Thoracic aorta (tissue), 2 donors: ENCODE data around the gene RHOBTB3. TPM values are rescaled to one million over a fixed set of nuclear protein-coding genes. Genes with fewer than 3 reads are reported as not detected.
"Not testable (repeated sequence)": the region's sequence is repeated elsewhere in the genome, so short reads cannot be mapped to it uniquely, and the experiment has no call there.

Experiments used
- ATAC-seq: fragments of 150-250 bp; one replicate; pipeline ENCODE4 v1.8.0; 2017; ENCODE audit warnings: low read depth; ENCODE audit not compliant: insufficient number of reproducible peaks, low FRiP score
- DNase-seq: peaks from one replicate; pipeline ENCODE4 v3.0.0-alpha.2; 2020; ENCODE audit warnings: low spot score
- H3K27ac ChIP-seq, 2 donors: fragments of 200-600 bp; sonication (generic); 1 replicate in 1 of 2; 2 replicates in 1 of 2; pipeline ENCODE4 v1.5.1; 2016; ENCODE audit warnings: mild to moderate bottlenecking in 2 of 2, moderate library complexity in 2 of 2
- H3K27me3 ChIP-seq: fragments of 200-600 bp; sonication (generic); replicated peaks from 2 replicates; pipeline ENCODE4 v1.6.0; 2016; ENCODE audit warnings: mild to moderate bottlenecking; ENCODE audit not compliant: insufficient read depth
- H3K36me3 ChIP-seq: fragments of 200-600 bp; sonication (generic); one replicate; pipeline ENCODE4 v1.5.1; 2016
- H3K4me1 ChIP-seq, 2 donors: fragments of 200-600 bp; sonication (generic); 1 replicate in 1 of 2; 2 replicates in 1 of 2; pipeline versions ENCODE4 v1.5.1 to v1.6.0; 2016; ENCODE audit warnings: low read depth in 2 of 2, mild to moderate bottlenecking in 1 of 2; ENCODE audit not compliant: control insufficient read depth in 1 of 2
- H3K4me3 ChIP-seq: fragments of 200-600 bp; sonication (generic); 2 replicates; pipeline ENCODE4 v1.5.1; 2016; ENCODE audit warnings: mild to moderate bottlenecking
- H3K9me3 ChIP-seq: fragments of 200-600 bp; sonication (generic); 2 replicates; pipeline ENCODE4 v1.5.1; 2016
- total RNA-seq, 2 donors: library from RNA; depleted of rRNA; stranded (reverse); fragments of >200 nt; gene quantifications; one replicate each; pipeline versions ENCODE4 v1.1.0 to v1.2.3, GENCODE V29; 2016
- TF ChIP-seq, protein P1 (sequence below): fragments of 200-600 bp; sonication (generic); IDR thresholded peaks from one replicate; pipeline ENCODE4 v1.5.1; 2019; ENCODE audit warnings: antibody characterized with exemption

RHOBTB3 gene
- total RNA-seq, 2 donors from 2014 or later: 34.1 to 71.2 TPM

DNA sequence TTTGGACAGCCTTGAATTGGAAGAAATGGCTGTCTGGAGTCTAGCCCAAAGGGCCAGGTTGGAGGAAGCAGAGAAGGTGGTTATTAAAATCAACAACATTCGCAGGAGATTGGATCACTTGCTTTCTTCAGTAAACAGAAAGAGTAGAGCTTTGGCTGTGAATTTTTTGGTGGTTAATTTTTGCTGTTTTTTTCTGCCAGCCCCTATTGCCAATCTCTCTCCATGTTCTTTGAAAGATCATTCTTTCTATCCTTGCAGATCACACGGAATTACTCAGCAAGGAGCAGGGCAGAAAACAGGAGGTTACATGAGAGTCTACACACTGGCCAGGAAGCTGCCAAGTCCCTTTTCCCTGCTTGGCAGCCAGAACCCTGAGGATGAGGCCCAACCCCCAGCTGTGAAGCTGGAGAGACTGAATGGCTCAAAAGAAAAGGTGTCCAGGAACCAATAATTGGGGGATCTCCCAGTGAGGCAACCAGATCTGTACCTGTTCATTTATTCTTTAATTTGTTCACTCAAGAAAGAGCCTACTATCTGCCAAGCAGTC lies 78.4 kb downstream of the RHOBTB3 start:
- DNase-seq: no peak
- Histone ChIP-seq H3K4me1 (peaks cover 23 to 48% of the 10 kb centered on the region in 2 donors), H3K36me3 (no peaks in the 10 kb centered on the region), H3K9me3 (no peaks in the 10 kb centered on the region), H3K27me3 (no peaks in the 10 kb centered on the region), H3K27ac (peak overlapping the region; percentile 53 to 75), H3K4me3 (peak overlapping the region; percentile 40)
- TF ChIP-seq, protein P1, sequence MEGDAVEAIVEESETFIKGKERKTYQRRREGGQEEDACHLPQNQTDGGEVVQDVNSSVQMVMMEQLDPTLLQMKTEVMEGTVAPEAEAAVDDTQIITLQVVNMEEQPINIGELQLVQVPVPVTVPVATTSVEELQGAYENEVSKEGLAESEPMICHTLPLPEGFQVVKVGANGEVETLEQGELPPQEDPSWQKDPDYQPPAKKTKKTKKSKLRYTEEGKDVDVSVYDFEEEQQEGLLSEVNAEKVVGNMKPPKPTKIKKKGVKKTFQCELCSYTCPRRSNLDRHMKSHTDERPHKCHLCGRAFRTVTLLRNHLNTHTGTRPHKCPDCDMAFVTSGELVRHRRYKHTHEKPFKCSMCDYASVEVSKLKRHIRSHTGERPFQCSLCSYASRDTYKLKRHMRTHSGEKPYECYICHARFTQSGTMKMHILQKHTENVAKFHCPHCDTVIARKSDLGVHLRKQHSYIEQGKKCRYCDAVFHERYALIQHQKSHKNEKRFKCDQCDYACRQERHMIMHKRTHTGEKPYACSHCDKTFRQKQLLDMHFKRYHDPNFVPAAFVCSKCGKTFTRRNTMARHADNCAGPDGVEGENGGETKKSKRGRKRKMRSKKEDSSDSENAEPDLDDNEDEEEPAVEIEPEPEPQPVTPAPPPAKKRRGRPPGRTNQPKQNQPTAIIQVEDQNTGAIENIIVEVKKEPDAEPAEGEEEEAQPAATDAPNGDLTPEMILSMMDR: no peak
- ATAC-seq: no peak

DNA sequence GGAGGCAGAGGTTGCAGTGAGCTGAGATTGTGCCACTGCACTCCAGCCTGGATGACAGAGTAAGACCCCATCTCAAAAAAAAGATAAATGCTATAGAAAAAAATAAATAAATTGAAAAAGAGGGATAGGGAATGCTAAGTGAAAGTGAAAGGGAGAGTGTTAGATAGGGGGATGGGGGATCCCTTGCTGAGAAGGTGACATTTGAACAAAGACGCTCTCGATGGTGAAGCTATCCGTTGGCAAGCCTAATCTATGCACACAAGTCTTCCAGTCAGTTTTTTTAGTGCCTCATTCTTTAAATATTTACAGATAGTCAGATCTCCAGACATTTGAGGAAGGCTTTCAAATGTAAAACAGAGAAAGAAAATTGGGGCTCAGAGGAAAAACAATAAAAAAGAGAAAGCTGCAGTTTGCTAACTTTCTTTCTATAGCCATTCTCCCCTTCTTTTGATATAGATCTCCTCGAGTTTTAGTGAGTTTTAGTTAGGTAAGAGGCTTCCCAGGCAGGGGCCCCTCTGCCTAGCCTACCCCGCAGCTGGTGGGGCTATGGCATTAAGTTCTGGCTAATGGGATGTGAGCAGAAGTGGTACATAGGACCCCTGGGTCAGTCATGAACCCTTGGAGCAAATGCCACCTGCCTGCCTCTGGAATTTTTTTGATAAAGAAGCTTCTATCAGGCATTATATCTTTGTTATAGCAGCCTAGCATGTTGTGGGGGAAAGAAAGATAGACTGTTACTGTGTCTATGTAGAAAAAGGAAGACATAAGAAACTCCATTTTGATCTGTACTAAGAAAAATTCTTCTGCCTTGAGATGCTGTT lies 79.4 kb downstream of the RHOBTB3 start:
- Histone ChIP-seq H3K4me1 (peaks cover 23 to 48% of the 10 kb centered on the region in 2 donors), H3K36me3 (no peaks in the 10 kb centered on the region), H3K9me3 (no peaks in the 10 kb centered on the region), H3K4me3 (no peak overlapping the region), H3K27ac (peak overlapping the region in 1 of 2 donors; percentile 75), H3K27me3 (no peaks in the 10 kb centered on the region)
- TF ChIP-seq, protein P1: no peak
- no peak for DNase-seq
- no peak for ATAC-seq

DNA sequence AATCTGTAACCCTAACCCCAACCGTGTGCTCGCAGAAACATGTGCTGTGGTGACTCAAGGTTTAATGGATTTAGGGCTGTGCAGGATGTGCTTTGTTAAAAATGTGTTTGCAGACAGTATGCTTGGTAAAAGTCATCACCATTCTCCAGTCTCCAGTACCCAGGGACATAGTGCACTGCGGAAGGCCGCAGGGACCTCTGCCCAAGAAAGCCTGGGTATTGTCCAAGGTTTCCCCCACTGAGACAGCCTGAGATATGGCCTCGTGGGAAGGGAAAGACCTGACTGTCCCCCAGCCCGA lies 79.9 kb downstream of the RHOBTB3 start:
- Histone ChIP-seq H3K4me1 (peaks cover 23 to 48% of the 10 kb centered on the region in 2 donors), H3K27ac (peak overlapping the region in 1 of 2 donors; percentile 75)
- not testable (repeated sequence) for H3K36me3 ChIP-seq, DNase-seq, H3K4me3 ChIP-seq, H3K27me3 ChIP-seq, ATAC-seq, H3K9me3 ChIP-seq

DNA sequence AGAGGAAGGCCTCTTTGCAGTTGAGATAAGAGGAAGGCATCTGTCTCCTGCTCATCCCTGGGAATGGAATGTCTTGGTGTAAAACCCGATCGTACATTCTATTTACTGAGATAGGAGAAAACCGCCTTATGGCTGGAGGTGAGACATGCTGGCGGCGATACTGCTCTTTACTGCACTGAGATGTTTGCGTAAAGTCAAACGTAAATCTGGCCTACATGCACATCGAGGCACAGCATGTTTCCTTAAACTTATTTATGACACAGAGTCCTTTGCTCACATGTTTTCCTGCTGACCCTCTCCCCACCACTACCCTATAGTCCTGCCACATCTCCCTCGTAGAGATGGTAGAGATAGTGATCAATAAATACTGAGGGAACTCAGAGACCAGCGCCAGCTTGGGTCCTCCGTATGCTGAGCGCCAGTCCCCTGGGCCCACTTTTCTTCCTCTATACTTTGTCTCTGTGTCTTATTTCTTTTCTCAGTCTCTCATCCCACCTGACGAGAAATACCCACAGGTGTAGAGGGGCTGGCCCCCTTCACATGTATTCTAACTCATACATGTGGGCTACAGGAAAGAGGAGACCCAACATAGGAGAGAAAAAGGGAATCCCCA lies 80.4 kb downstream of the RHOBTB3 start:
- DNase-seq, H3K36me3 ChIP-seq, ATAC-seq, H3K9me3 ChIP-seq, H3K27me3 ChIP-seq, H3K4me3 ChIP-seq: not testable (repeated sequence)
- peak overlapping the region in 1 of 2 donors; percentile 9 for H3K27ac ChIP-seq
- H3K4me1 ChIP-seq: peaks cover 23 to 48% of the 10 kb centered on the region in 2 donors

DNA sequence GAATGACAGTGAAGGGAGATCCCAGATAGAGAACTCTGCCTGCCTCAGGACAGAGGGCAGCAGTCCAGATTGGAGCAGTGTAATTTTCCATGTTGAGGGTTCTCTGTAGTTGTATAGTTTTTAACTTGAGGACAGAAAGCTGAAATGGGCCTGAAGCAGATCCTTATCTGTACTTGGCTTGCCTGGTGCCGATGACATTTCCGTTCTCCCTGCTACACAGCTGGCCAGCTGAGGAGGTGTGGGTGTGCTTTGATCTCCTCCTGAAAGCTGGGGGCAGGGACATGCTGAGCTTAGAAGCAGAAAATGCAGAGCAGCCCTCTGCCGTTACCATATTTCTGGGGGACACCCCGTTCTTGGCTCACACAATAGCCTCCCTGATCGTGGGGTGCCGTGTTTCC lies 80.9 kb downstream of the RHOBTB3 start:
- no peak for ATAC-seq
- TF ChIP-seq, protein P1: no peak
- no peaks in the 10 kb centered on the region for H3K9me3 ChIP-seq
- H3K27me3 ChIP-seq: no peaks in the 10 kb centered on the region
- no peak for DNase-seq
- no peak overlapping the region for H3K4me3 ChIP-seq
- peak overlapping the region in 1 of 2 donors; percentile 9 for H3K27ac ChIP-seq
- no peaks in the 10 kb centered on the region for H3K36me3 ChIP-seq
- peaks cover 23 to 48% of the 10 kb centered on the region in 2 donors for H3K4me1 ChIP-seq

DNA sequence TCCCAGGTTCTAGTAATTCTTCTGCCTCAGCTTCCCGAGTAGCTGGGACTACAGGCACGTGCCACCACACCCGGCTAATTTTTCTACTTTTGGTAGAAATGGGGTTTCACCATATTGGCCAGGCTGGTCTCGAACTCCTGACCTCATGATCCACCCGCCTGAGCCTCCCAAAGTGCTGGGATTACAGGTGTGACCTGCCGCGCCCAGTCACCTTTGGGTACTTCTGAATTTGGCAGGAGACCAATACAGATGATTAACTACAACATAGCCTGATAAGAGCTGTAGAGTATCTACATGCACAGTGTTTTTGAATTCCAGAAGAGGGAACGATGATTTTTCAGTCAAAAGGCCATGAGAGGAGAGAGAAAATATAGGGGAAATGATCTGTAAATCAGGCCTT lies 81.9 kb downstream of the RHOBTB3 start:
- not testable (repeated sequence) for DNase-seq, H3K27me3 ChIP-seq, H3K9me3 ChIP-seq, H3K36me3 ChIP-seq, ATAC-seq, H3K4me3 ChIP-seq, H3K27ac ChIP-seq
- peaks cover 25 to 46% of the 10 kb centered on the region in 2 donors for H3K4me1 ChIP-seq
